Esophagus muscularis mucosa (tissue), 4 donors: Measurements from ENCODE around the gene FAT1.

ENCODE experiments used
- CTCF ChIP-seq, 3 experiments: fragments of 200-600 bp in 2 of 3; fragments of 450-650 bp in 1 of 3; sonication (generic) in 2 of 3; IDR thresholded peaks; one replicate each; pipeline ENCODE4 v1.5.1; 2017 to 2019; ENCODE audit warnings: antibody characterized with exemption in 3 of 3, mild to moderate bottlenecking in 2 of 3, moderate library complexity in 1 of 3
- EP300 ChIP-seq: sonication (generic); formaldehyde crosslinking; IDR thresholded peaks from one replicate; pipeline ENCODE4 v1.6.1; 2017; ENCODE audit warnings: antibody characterized with exemption
- POLR2AphosphoS5 ChIP-seq, 2 donors: sonication (generic); formaldehyde crosslinking; IDR thresholded peaks; one replicate each; pipeline ENCODE4 v1.6.1; 2017; ENCODE audit warnings: antibody characterized with exemption in 2 of 2

DNA sequence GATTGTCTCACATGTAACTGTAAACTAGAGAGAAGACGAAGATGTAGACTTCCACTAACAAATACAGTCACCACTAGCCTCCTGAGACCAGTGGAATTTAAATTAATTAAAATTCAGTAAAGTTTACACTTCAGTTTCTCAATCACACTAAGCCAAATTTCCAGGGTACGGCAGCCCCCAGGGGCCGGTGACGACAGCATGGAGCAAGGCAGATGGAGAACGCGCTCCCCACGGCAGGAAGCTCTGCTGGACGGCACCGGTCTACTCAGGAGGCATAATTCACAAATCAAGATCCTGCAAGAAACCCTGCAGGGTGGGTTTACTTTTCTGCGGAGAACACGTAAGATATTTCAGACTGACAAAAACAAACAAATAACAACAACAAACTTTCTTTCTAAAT, 80.7 kb downstream of the FAT1 start:
- TF ChIP-seq EP300 (no peak), CTCF (IDR thresholded peaks at IDR 0.05) (no peak), POLR2AphosphoS5 (IDR thresholded peaks at IDR 0.05) (no peak)
